Thoracic aorta (tissue), 2 donors: ENCODE results near the gene SMCO2. TPM values are rescaled to one million over a fixed set of nuclear protein-coding genes. Genes with fewer than 3 reads are reported as not detected.

Experiments
- ATAC-seq: fragments of 150-250 bp; one replicate; pipeline ENCODE4 v1.8.0; 2017; ENCODE audit warnings: low read depth; ENCODE audit not compliant: insufficient number of reproducible peaks, low FRiP score
- DNase-seq: peaks from one replicate; pipeline ENCODE4 v3.0.0-alpha.2; 2020; ENCODE audit warnings: low spot score
- H3K27ac ChIP-seq, 2 donors: fragments of 200-600 bp; sonication (generic); 1 replicate in 1 of 2; 2 replicates in 1 of 2; pipeline ENCODE4 v1.5.1; 2016; ENCODE audit warnings: mild to moderate bottlenecking in 2 of 2, moderate library complexity in 2 of 2
- H3K27me3 ChIP-seq: fragments of 200-600 bp; sonication (generic); replicated peaks from 2 replicates; pipeline ENCODE4 v1.6.0; 2016; ENCODE audit warnings: mild to moderate bottlenecking; ENCODE audit not compliant: insufficient read depth
- H3K36me3 ChIP-seq: fragments of 200-600 bp; sonication (generic); one replicate; pipeline ENCODE4 v1.5.1; 2016
- H3K4me1 ChIP-seq, 2 donors: fragments of 200-600 bp; sonication (generic); 1 replicate in 1 of 2; 2 replicates in 1 of 2; pipeline versions ENCODE4 v1.5.1 to v1.6.0; 2016; ENCODE audit warnings: low read depth in 2 of 2, mild to moderate bottlenecking in 1 of 2; ENCODE audit not compliant: control insufficient read depth in 1 of 2
- H3K4me3 ChIP-seq: fragments of 200-600 bp; sonication (generic); 2 replicates; pipeline ENCODE4 v1.5.1; 2016; ENCODE audit warnings: mild to moderate bottlenecking
- H3K9me3 ChIP-seq: fragments of 200-600 bp; sonication (generic); 2 replicates; pipeline ENCODE4 v1.5.1; 2016
- CTCF ChIP-seq: fragments of 200-600 bp; sonication (generic); IDR thresholded peaks from one replicate; pipeline ENCODE4 v1.5.1; 2019; ENCODE audit warnings: antibody characterized with exemption
- total RNA-seq, 2 donors: library from RNA; depleted of rRNA; stranded (reverse); fragments of >200 nt; gene quantifications; one replicate each; pipeline versions ENCODE4 v1.1.0 to v1.2.3, GENCODE V29; 2016

Gene SMCO2
- total RNA-seq, 2 donors from 2014 or later: not detected

- H3K27ac ChIP-seq: no peak overlapping the region
- no peak overlapping the region for H3K4me3 ChIP-seq
- DNase-seq (no peak), ATAC-seq (no peak)
- no peaks in the 10 kb centered on the region for H3K36me3 ChIP-seq
- no peaks in the 10 kb centered on the region for H3K4me1 ChIP-seq
- H3K27me3 ChIP-seq: no peaks in the 10 kb centered on the region
- peaks cover 6% of the 10 kb centered on the region for H3K9me3 ChIP-seq
- no peak for TF ChIP-seq CTCF
These were observed 3.5 kb downstream of the SMCO2 start for GRCh38 chr12:27449893-27450534.

GRCh38 chr12:27451036-27451825 is 4.7 kb downstream of the SMCO2 start:
- no peak overlapping the region for H3K4me3 ChIP-seq
- no peaks in the 10 kb centered on the region for H3K27me3 ChIP-seq
- H3K9me3 ChIP-seq: peaks cover under 1% of the 10 kb centered on the region
- no peaks in the 10 kb centered on the region for H3K36me3 ChIP-seq
- no peak for ATAC-seq
- H3K4me1 ChIP-seq: no peaks in the 10 kb centered on the region
- H3K27ac ChIP-seq: no peak overlapping the region
- no peak for TF ChIP-seq CTCF
- no peak for DNase-seq

GRCh38 chr12:27453421-27453820 is 6.9 kb downstream of the SMCO2 start:
- TF ChIP-seq CTCF: no peak
- Histone ChIP-seq H3K27me3 (no peaks in the 10 kb centered on the region), H3K4me1 (no peaks in the 10 kb centered on the region), H3K27ac (no peak overlapping the region), H3K4me3 (no peak overlapping the region), H3K9me3 (no peaks in the 10 kb centered on the region), H3K36me3 (no peaks in the 10 kb centered on the region)
- no peak for DNase-seq
- no peak for ATAC-seq

GRCh38 chr12:27455589-27455988 is 9.1 kb downstream of the SMCO2 start:
- H3K27ac ChIP-seq: no peak overlapping the region
- no peak overlapping the region for H3K4me3 ChIP-seq
- no peaks in the 10 kb centered on the region for H3K9me3 ChIP-seq
- peaks cover 0 to 2% of the 10 kb centered on the region in 2 donors for H3K4me1 ChIP-seq
- TF ChIP-seq CTCF: no peak
- ATAC-seq: no peak
- DNase-seq: no peak
- no peaks in the 10 kb centered on the region for H3K27me3 ChIP-seq
- no peaks in the 10 kb centered on the region for H3K36me3 ChIP-seq

GRCh38 chr12:27456618-27457017 is 10.1 kb downstream of the SMCO2 start:
- DNase-seq (no peak), ATAC-seq (no peak)
- no peaks in the 10 kb centered on the region for H3K9me3 ChIP-seq
- H3K4me3 ChIP-seq: no peak overlapping the region
- no peak overlapping the region for H3K27ac ChIP-seq
- no peaks in the 10 kb centered on the region for H3K36me3 ChIP-seq
- TF ChIP-seq CTCF: no peak
- peaks cover 0 to 4% of the 10 kb centered on the region in 2 donors for H3K4me1 ChIP-seq
- no peaks in the 10 kb centered on the region for H3K27me3 ChIP-seq
